GM23248 (cell line): Measurements from ENCODE around the gene CAMTA1.

Experiments used
- EZH2 ChIP-seq: fragments of 200-600 bp; sonication (generic); IDR thresholded peaks from 2 replicates; pipeline ENCODE4 v1.6.1; 2018; ENCODE audit warnings: antibody characterized with exemption, mild to moderate bottlenecking; ENCODE audit not compliant: insufficient read depth, poor library complexity, severe bottlenecking
- EZH2phosphoT487 ChIP-seq: fragments of 200-600 bp; sonication (generic); IDR thresholded peaks from 2 replicates; pipeline ENCODE4 v1.6.1; 2018; ENCODE audit warnings: antibody characterized with exemption, moderate library complexity, mild to moderate bottlenecking, low read depth; ENCODE audit not compliant: insufficient read depth

GRCh38 chr1:7628273-7628672, 843.0 kb downstream of the CAMTA1 start:
- TF ChIP-seq EZH2, result no peak
- no peak for TF ChIP-seq EZH2phosphoT487
